ENCODE results near the gene LETMD1. TPM values are rescaled to one million over a fixed set of nuclear protein-coding genes. Genes with fewer than 3 reads are reported as not detected.
"Not testable (repeated sequence)": the region's sequence is repeated elsewhere in the genome, so short reads cannot be mapped to it uniquely, and the experiment has no call there.

LETMD1 gene
- total RNA-seq, 1 donor from 2014 or later = 32.8 TPM

DNA sequence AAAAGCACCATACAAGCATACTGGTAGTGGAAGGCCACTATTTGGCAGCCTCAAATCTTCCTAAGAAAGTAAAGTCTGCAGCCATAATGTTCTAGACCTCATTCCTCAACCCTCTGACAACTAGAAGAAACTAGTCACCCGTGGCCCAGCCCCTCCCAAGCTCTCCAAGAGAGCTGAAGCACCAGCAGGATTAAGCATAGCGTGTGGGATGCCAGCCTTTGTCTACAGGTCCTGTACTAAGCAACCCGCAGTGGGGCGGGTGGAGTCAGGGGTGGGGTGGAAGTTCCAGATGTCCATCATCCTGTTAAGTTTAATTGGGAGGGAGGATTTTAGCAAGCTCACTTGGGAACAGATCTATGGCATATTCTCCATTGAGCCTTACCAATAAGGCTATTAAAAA lies 36.2 kb upstream of the LETMD1 start:
- Mint-ChIP-seq H3K36me3 (ENCODE audit: low read depth, unreplicated experiment) (no peaks in the 10 kb centered on the region), H3K27me3 (ENCODE audit: unreplicated experiment) (no peaks in the 10 kb centered on the region)
- no peak for DNase-seq (ENCODE audit: low spot score)

DNA sequence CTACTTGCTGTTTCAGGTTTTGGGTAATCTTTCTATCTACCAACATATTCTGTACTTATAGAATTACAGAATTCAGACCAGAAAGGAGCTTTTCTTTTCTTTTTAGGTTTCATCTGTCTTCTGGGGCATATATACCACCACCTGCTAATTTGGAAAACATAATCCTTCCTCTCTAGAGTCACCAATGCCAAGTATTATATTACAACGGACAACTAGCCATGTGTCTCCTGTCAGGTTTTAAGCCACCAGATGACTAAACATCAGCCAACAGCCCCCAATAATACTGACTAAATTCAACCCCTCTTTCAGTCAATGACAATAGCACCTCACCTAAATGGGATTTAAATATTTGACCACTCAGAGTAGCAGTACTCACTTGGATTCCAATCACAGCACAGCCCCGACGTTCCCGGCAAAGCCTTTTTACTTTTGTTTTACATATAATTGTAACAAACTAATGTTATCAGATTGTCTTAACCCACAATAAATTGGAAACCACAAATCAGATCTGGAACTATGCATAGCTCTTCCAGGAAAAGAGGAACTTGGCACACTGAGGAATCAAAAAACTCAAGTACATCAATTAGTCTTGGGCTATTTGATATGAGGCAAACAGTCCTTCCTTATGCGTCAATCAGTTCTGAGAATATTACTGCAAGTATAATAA lies 35.4 kb upstream of the LETMD1 start:
- no peaks in the 10 kb centered on the region for H3K27me3 Mint-ChIP-seq (ENCODE audit: unreplicated experiment)
- no peak overlapping the region for H3K4me3 Mint-ChIP-seq (ENCODE audit: unreplicated experiment)
- H3K36me3 Mint-ChIP-seq (ENCODE audit: low read depth, unreplicated experiment) = no peaks in the 10 kb centered on the region
- DNase-seq (ENCODE audit: low spot score) = no peak
- TF ChIP-seq, protein P1, sequence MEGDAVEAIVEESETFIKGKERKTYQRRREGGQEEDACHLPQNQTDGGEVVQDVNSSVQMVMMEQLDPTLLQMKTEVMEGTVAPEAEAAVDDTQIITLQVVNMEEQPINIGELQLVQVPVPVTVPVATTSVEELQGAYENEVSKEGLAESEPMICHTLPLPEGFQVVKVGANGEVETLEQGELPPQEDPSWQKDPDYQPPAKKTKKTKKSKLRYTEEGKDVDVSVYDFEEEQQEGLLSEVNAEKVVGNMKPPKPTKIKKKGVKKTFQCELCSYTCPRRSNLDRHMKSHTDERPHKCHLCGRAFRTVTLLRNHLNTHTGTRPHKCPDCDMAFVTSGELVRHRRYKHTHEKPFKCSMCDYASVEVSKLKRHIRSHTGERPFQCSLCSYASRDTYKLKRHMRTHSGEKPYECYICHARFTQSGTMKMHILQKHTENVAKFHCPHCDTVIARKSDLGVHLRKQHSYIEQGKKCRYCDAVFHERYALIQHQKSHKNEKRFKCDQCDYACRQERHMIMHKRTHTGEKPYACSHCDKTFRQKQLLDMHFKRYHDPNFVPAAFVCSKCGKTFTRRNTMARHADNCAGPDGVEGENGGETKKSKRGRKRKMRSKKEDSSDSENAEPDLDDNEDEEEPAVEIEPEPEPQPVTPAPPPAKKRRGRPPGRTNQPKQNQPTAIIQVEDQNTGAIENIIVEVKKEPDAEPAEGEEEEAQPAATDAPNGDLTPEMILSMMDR (IDR thresholded peaks at IDR 0.05; ENCODE audit: unreplicated experiment) = no peak
- peaks cover 4% of the 10 kb centered on the region for H3K4me1 Mint-ChIP-seq (ENCODE audit: unreplicated experiment)
- no peak overlapping the region for H3K27ac Mint-ChIP-seq (ENCODE audit: unreplicated experiment)
- H3K9me3 Mint-ChIP-seq (ENCODE audit: unreplicated experiment) = no peaks in the 10 kb centered on the region

More for the DNA sequence above, 36.2 kb upstream of the LETMD1 start:
- no peak overlapping the region for H3K4me3 Mint-ChIP-seq (ENCODE audit: unreplicated experiment)
- no peak overlapping the region for H3K27ac Mint-ChIP-seq (ENCODE audit: unreplicated experiment)
- peaks cover 4% of the 10 kb centered on the region for H3K4me1 Mint-ChIP-seq (ENCODE audit: unreplicated experiment)
- no peaks in the 10 kb centered on the region for H3K9me3 Mint-ChIP-seq (ENCODE audit: unreplicated experiment)
- TF ChIP-seq, protein P1 (IDR thresholded peaks at IDR 0.05; ENCODE audit: unreplicated experiment) = no peak

DNA sequence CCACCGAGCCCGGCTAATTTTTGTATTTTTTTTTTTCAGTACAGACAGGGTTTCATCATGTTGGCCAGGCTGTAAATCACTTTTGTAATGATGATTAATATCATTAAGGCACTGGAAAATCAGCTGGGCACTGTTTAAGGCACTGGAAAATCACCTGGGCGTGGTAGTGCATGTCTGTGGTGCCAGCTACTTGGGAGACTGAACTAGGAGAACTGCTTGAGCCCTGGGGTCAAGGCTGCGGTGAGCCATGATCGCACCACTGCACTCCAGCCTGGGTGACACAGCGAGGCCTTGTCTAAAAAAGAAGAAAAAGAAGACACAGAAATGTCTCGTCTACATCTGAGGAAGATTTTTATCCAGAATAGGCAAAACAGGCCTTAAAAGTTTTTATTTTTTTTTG lies 34.7 kb upstream of the LETMD1 start:
- Mint-ChIP-seq H3K4me3 (ENCODE audit: unreplicated experiment) (no peak overlapping the region), H3K9me3 (ENCODE audit: unreplicated experiment) (no peaks in the 10 kb centered on the region), H3K36me3 (ENCODE audit: low read depth, unreplicated experiment) (no peaks in the 10 kb centered on the region), H3K27ac (ENCODE audit: unreplicated experiment) (no peak overlapping the region), H3K4me1 (ENCODE audit: unreplicated experiment) (peaks cover 4% of the 10 kb centered on the region), H3K27me3 (ENCODE audit: unreplicated experiment) (no peaks in the 10 kb centered on the region)
- DNase-seq (ENCODE audit: low spot score) = no peak
- TF ChIP-seq, protein P1 (IDR thresholded peaks at IDR 0.05; ENCODE audit: unreplicated experiment) = no peak

DNA sequence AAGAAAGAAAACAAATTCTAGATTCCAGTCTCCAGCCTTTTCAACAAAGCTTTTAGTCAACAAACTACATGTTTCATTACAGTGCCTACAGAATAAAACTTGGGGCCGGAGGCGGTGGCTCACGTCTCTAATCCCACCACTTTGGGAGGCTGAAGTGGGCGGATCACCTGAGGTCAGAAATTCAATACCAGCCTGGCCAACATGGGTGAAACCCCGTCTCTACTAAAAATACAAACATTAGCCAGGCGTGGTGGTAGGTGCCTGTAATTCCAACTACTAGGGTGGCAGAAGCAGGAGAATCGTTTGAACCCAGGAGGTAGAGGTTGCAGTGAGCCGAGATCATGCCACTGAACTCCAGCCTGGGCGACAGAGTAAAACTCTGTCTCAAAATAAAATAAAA lies 33.7 kb upstream of the LETMD1 start:
- not testable (repeated sequence) for H3K27ac Mint-ChIP-seq (ENCODE audit: unreplicated experiment); DNase-seq (ENCODE audit: low spot score); H3K4me3 Mint-ChIP-seq (ENCODE audit: unreplicated experiment); H3K36me3 Mint-ChIP-seq (ENCODE audit: low read depth, unreplicated experiment); H3K27me3 Mint-ChIP-seq (ENCODE audit: unreplicated experiment); H3K4me1 Mint-ChIP-seq (ENCODE audit: unreplicated experiment); H3K9me3 Mint-ChIP-seq (ENCODE audit: unreplicated experiment)

DNA sequence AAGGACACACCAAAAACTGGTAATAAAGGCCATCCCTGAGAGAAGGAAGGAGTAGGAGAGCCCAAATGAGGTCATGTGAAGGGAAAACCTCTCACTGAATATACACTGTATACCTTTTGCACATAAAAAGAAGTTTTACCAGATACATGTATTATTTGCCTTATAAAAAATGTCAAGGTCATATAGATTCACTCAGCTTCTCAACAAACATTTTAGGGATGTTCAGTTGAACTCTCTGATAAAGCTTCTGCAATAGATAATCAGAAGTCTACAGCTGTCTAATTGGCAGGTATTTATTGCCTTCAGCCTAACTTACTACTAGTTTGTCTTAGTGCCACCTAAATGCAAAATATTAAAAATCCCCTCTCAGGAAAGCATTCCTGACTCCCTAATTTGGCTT lies 30.7 kb upstream of the LETMD1 start:
- Mint-ChIP-seq H3K27ac (ENCODE audit: unreplicated experiment) (no peak overlapping the region), H3K9me3 (ENCODE audit: unreplicated experiment) (no peaks in the 10 kb centered on the region), H3K4me3 (ENCODE audit: unreplicated experiment) (no peak overlapping the region), H3K27me3 (ENCODE audit: unreplicated experiment) (no peaks in the 10 kb centered on the region), H3K36me3 (ENCODE audit: low read depth, unreplicated experiment) (no peaks in the 10 kb centered on the region), H3K4me1 (ENCODE audit: unreplicated experiment) (peaks cover 13% of the 10 kb centered on the region)
- DNase-seq (ENCODE audit: low spot score) = no peak
- TF ChIP-seq, protein P1 (IDR thresholded peaks at IDR 0.05; ENCODE audit: unreplicated experiment) = no peak

All from endothelial cell (in vitro differentiated cells).